Stimulated activated CD8-positive, alpha-beta memory T cell treated with anti-CD3 and anti-CD28 coated beads, Interleukin-7, amount 100 ng/mL, for 48 hours (primary cell): ENCODE data around the gene COPE.

Experiments
- DNase-seq, 2 donors: peaks; one replicate each; pipeline ENCODE4 v3.0.0-alpha.2; 2020; ENCODE audit warnings: low read depth in 1 of 2; ENCODE audit errors: extremely low read depth in 1 of 2

COPE gene

DNA sequence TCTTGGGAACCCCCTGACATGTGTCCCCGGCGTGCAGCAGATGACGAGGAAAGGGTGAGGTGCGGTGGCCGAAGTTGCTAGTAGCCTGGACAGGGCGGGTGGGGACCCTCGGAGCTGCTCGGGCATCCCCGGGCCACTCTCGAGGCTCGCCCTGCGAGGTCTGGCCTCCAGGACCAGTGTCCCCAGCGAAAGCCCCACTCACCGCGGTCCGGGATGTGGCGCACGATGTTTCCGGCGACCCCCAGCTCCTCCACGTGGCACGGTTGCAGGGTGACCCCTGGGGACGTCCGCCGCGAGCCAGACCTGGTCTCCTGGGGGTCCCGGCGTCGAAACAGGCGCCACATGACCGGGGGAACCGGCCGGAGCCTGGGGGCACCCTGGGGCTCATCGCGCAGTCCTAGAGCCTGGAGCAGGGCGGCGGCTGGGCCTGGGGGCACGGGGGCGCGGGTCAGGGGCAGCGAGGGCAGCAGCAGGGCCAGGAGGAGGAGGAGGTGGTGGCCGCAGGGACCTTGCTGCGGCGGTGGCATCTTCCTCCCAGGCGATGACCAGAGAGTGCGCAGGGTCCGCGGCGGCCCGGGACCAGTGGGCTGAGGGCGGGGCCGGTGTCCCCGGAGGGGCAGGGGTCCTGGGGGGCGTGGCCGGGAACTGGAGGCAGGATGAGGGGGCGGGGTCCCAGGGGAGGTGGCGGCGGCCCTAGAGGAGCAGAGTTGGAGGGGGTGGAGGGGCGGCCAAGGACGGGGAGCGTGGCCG lies 49.2 kb downstream of the COPE start:
- DNase-seq, result no peak

GRCh38 chr19:18869023-18869618 lies 50.1 kb downstream of the COPE start:
- no peak for DNase-seq

DNA sequence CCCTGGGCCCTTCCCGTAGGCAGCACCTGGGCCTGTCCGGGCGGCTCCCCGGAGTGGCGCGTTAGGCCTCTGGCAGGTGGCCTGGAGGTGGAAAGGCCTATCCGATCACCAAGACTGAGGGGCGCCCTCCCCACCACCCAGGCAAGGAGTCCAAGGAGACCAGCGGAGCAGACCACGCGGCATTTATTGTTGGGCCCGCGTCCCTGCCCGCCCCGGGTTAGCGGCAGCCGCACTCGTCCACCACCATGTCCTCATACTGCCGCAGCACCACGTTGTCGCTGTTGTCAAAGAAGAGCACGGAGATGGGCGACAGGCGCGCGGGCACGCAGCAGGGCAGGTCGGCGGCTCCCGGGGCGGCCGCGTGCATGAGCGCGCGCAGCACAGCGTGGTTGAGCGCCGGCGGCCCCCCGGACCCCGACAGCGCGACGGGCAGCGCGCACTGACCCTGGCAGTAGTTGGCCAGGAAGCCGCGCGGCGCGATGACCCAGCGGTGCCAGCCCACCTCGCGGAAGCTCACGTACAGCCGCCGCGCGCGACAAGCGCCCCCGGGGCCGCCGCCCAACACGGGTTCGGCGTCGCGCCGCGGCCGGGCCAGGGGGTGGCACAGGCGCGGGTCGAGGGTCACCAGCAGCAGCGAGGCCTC lies 50.7 kb downstream of the COPE start:
- DNase-seq, result no peak

- DNase-seq, result no peak
Observed at GRCh38 chr19:18867751-18868150, 51.4 kb downstream of the COPE start.

- DNase-seq, result no peak
Observed at GRCh38 chr19:18867199-18867598, 52.0 kb downstream of the COPE start.

- no peak for DNase-seq
Observed at GRCh38 chr19:18866800-18867123, 52.4 kb downstream of the COPE start.

DNA sequence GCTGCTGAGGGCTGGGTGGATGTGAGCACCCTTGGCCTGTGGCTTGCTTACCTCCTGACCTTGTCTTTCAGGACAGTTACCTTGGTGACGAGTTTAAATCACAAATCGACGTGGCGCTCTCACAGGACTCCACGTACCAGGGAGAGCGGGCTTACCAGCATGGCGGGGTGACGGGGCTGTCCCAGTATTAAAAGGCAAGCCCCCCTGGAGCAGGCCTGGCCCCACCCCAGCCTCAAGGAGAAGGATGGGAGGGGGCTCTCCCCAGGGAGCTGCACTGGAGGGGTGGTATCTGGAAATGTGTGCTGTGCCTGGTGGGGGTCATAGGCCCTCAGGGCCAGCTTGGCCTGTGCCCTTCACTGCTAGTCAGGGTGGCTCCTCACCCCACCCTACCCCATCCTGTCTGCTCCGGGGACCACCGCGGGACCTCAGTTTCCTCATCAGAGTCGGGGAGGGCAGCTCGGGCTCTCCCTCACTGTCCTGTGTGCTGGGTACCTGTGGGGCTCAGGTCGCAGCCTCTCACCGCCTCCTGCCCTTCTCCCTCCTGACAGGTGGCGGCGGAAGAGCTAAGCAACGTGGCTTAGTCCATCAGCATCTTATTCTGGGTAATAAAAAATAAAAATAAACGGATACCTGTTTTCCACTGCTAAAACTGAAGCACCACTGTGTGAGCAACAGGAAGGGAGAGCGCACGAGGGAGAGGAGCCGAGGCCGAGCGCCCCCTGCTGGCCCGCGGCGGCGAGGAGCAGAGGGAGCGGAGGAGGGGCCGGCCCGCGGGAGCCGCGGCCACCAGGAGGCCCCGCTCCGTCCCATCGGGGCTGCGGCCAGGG lies 53.0 kb downstream of the COPE start:
- no peak for DNase-seq

- DNase-seq, result no peak
Observed at GRCh38 chr19:18865106-18865972, 53.8 kb downstream of the COPE start.

DNA sequence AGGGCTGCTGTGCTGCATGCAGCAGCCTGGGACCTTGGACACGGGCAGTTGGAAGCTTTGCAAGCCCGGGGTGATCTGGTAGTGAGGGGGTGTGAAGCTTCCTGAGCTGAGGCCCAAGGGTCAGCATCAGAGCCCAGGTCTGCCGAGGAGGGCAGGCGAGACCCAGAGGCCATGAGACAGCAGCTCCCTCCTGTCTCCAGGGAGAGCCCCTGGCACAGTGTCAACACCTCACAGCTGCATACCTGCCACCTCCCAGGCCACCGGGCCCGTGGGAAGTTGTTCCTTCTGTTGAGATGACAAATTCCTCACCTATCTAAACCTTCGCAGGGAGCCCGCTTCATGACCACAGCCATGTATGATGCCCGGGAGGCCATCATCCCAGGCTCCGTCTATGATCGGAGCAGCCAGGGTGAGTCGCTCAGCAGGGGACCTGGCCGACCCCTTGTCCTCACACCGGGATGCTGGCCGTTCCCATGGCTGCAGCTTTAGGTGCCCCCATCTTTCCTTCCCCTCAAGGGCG lies 55.3 kb downstream of the COPE start:
- DNase-seq, result no peak

DNA sequence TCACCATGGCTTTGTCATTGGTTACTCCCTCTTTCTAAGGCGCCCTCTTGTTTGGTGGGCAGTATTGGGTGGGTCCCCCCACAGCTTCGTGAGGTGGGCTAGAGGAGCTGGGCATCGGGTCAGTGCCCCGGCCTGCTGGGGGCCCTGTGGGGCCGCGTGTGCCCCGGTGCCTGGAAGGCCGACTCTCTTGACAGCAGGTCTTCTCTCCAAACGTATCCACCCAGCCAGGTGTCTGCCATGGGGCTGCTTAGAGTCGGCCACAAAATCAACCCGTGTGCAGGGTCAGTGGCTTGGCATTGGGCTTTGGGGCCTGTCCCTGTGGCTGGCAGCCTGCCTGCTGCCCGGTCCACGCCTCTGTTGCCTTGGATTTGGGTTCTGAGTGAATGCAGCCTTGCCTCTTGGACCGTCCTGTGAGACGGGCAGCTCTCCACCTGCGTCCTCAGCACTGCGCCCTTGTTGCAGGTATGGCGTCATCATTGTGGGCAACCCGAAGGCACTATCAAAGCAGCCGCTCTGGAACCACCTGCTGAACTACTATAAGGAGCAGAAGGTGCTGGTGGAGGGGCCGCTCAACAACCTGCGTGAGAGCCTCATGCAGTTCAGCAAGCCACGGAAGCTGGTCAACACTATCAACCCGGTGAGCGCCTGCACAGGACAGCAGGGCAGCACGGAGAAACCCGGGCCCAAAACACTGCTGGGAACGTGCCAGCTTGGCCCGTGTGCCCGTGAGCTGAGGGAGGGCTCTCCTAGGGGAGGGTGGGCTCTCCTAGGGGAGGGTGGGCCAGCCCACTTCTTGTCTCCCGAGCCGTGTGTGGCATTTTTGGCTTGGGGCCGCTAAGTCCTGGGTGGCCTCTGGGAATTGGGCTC lies 56.0 kb downstream of the COPE start:
- DNase-seq, result no peak

DNA sequence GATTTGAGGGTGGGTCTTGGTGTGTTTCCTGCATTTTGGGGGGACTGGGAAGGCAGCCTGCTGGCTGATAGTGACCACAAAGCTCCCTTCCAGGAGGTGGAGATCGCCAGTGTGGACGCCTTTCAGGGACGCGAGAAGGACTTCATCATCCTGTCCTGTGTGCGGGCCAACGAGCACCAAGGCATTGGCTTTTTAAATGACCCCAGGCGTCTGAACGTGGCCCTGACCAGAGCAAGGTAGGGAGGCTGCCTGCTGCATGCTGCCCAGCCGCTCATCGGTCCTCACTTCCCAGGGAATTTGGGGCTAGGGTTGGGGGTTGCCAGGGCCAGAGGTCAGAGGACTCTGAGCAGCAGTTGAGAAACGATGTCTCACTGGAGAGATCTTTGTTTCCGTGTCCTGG lies 57.3 kb downstream of the COPE start:
- no peak for DNase-seq

GRCh38 chr19:18861235-18861634 lies 58.0 kb downstream of the COPE start:
- no peak for DNase-seq

DNA sequence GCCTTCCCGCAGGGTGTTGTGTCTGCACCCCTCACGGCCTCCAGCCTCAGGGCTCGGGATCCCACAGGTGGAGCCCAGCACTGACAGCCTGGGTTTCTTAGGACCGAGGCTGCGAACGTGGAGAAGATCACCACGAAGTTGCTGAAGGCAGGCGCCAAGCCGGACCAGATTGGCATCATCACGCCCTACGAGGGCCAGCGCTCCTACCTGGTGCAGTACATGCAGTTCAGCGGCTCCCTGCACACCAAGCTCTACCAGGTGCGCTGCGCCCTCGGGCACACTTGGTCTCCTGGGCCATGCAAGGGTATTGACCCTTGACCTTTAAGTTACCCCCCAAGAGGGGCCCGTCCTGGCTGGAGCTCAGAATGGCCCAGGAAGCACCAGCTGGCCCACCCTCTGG lies 58.5 kb downstream of the COPE start:
- DNase-seq, result no peak

GRCh38 chr19:18860302-18860700 lies 58.9 kb downstream of the COPE start:
- no peak for DNase-seq

DNA sequence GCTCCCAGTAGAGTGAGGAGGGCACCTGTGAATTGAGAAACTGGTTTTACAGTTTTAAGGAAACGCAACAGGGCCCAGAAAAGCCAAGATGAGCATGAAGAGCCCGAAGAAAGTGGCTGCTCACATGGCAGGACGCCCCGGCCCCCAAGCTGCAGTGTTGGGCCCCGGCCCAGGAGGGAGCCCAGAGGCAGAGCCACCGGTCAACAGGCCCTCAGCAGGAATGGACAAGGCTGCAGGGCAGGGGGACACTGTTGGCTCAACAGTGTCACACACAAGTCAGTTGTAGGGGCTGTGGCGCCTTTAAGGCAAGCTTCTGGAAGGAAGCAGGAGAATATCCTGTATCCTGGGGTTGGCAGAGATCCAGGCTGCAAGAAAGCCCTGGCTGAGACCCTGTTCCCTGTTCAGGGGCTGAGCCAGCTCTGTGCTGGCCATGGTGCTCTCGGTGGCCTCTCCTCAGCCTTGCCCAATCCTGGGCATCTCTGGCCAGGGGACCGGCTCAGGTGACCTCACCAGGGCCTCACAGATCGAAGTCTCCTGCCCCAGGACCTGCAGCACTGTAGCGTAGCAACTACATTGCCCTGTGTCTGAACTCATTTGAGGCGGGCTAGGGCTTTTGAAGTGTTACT lies 59.4 kb downstream of the COPE start:
- DNase-seq, result no peak

DNA sequence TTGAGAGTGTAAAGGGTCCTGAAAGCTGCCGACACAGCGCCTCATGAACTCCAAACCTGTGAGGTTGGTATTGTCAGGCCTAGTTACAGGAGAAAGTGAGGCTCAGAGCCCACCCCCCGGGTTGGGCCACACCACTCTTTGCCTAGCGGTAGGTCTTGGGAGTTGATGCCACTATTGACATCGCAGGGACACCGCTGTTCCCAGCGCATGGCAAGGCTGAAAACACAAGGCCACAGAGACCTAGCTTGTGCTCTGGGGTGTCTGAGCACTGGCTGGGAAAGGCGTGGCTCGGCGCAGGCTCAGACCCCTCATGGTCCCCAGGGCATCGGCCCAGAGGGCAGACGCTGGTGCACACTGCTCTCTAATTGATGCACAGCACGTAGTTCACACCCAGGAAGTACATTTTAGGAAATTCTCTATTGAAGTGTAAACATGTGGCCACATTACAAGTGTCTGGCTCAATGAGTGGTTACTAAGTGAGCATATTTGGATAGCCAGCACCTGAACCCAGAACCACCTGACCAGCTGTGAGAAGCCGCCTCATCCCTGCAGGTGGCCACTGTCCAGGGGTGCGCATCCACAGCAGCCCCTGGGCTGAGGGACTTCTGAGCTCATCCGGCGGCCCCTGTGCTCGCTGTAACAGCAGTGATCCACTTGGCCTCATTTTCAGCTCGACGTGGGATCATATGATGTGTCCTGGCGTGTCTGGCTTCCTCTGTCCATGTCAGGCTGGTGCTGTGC lies 60.1 kb downstream of the COPE start:
- DNase-seq, result no peak

GRCh38 chr19:18857223-18857622 lies 62.0 kb downstream of the COPE start:
- no peak for DNase-seq

DNA sequence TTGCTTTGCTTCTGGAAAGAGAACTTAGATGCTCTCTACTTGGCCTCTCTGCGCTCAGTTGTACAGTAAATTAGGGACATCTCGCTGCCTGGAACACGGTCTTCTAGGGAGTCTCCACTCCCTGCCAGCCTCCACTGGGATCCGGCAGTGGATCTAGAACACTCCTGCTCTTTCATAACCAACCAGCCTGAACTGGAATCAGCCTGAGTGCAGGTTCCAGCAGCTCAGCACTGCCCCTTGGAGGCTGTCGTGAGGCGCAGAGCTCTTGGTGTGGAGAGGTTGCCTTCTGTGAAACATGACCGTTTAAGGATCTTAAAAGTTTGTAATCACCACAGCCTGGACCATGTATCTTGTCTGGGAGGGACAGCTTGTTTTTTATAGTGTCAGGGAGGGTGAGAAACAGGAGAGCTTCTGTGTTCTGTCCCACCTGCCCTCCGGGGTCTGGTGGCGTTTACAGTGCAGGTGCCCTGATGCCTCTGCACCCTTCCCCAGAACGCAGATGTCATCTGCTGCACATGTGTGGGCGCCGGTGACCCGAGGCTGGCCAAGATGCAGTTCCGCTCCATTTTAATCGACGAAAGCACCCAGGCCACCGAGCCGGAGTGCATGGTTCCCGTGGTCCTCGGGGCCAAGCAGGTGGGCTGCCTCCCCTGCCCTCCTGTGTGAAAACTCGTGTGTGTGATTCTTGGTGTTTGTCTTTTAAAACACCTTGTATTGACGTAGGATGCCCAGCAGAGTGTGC lies 62.6 kb downstream of the COPE start:
- no peak for DNase-seq
